SU-DHL-6 (cell line): ENCODE measurements around the gene MOV10L1.

ENCODE experiments used
- H2AFZ ChIP-seq: fragments of 200-600 bp; sonication (generic); 2 replicates; pipeline ENCODE4 v1.6.1; 2014; ENCODE audit warnings: low read depth, mild to moderate bottlenecking, moderate library complexity, mixed read lengths, antibody characterized with exemption, low read length; ENCODE audit not compliant: severe bottlenecking
- H3F3A ChIP-seq: fragments of 200-600 bp; shearing (Covaris generic); 2 replicates; pipeline ENCODE4 v1.6.0; 2016; ENCODE audit warnings: antibody characterized with exemption, mild to moderate bottlenecking; ENCODE audit not compliant: insufficient read depth
- H3K27ac ChIP-seq: fragments of 200-600 bp; sonication (generic); 2 replicates; pipeline ENCODE4 v1.5.1; 2016; ENCODE audit warnings: low read depth, mild to moderate bottlenecking, low read length, moderate library complexity, mixed read lengths
- H3K27me3 ChIP-seq: fragments of 200-600 bp; sonication (generic), shearing (Covaris generic); 2 replicates; pipeline ENCODE4 v1.6.0; 2014; ENCODE audit warnings: mild to moderate bottlenecking, low read length
- H3K36me3 ChIP-seq: fragments of 200-600 bp; sonication (generic); 2 replicates; pipeline ENCODE4 v1.6.1; 2014; ENCODE audit warnings: mild to moderate bottlenecking, low read length, mixed read lengths
- H3K4me2 ChIP-seq: fragments of 300-600, 200-600 bp; shearing (Covaris generic), sonication (generic); 2 replicates; pipeline ENCODE4 v1.6.0; 2014; ENCODE audit warnings: low read length, low read depth, mild to moderate bottlenecking; ENCODE audit not compliant: poor library complexity, severe bottlenecking
- H3K4me3 ChIP-seq: fragments of 200-600 bp; sonication (generic); 2 replicates; pipeline ENCODE4 v1.5.1; 2014; ENCODE audit warnings: antibody characterized with exemption, low read length, mild to moderate bottlenecking, mixed read lengths; ENCODE audit not compliant: insufficient read depth, poor library complexity, severe bottlenecking
- H3K79me2 ChIP-seq: fragments of 200-600 bp; sonication (generic); 2 replicates; pipeline ENCODE4 v1.6.1; 2014; ENCODE audit warnings: mild to moderate bottlenecking, low read length, moderate library complexity; ENCODE audit not compliant: insufficient read depth
- H3K9ac ChIP-seq: fragments of 200-600 bp; sonication (generic); 2 replicates; pipeline ENCODE4 v1.7.0; 2014; ENCODE audit warnings: mild to moderate bottlenecking, low read length
- H3K9me2 ChIP-seq: fragments of 200-600 bp; sonication (generic); replicated peaks from 2 replicates; pipeline ENCODE4 v1.6.1; 2014; ENCODE audit warnings: low read length; ENCODE audit not compliant: insufficient read depth
- H3K9me3 ChIP-seq: fragments of 200-600 bp; sonication (generic); 2 replicates; pipeline ENCODE4 v1.6.1; 2014; ENCODE audit warnings: low read length, mixed read lengths; ENCODE audit not compliant: insufficient read depth
- H4K20me1 ChIP-seq: fragments of 200-600 bp; sonication (generic); 2 replicates; pipeline ENCODE4 v1.6.1; 2014; ENCODE audit warnings: low read depth, mild to moderate bottlenecking, antibody characterized with exemption, low read length, moderate library complexity, mixed read lengths
- CTCF ChIP-seq: fragments of 200-600 bp; sonication (generic); IDR thresholded peaks from one replicate; pipeline ENCODE4 v1.5.1; 2017; ENCODE audit warnings: antibody characterized with exemption, mild to moderate bottlenecking, low read length, moderate library complexity; ENCODE audit not compliant: insufficient read depth, poor library complexity, severe bottlenecking
- EZH2phosphoT487 ChIP-seq: fragments of 200-600 bp; sonication (generic), shearing (Covaris generic); conservative IDR thresholded peaks from 2 replicates; pipeline ENCODE4 v1.6.1; 2018; ENCODE audit warnings: mild to moderate bottlenecking, antibody characterized with exemption, low read length, moderate library complexity, mixed read lengths

MOV10L1 gene

GRCh38 chr22:50088096-50088495 is 1.7 kb upstream of the MOV10L1 start:
- Histone ChIP-seq H4K20me1 (no peaks in the 10 kb centered on the region), H3K9ac (no peak overlapping the region), H3K9me3 (no peaks in the 10 kb centered on the region), H3F3A (no peaks in the 10 kb centered on the region), H3K9me2 (no peaks in the 10 kb centered on the region), H3K4me2 (no peak overlapping the region), H3K27me3 (no peaks in the 10 kb centered on the region), H3K79me2 (no peaks in the 10 kb centered on the region), H3K27ac (no peak overlapping the region), H3K36me3 (no peaks in the 10 kb centered on the region), H2AFZ (no peak overlapping the region), H3K4me3 (no peak overlapping the region)
- TF ChIP-seq CTCF (no peak), EZH2phosphoT487 (no peak)

DNA sequence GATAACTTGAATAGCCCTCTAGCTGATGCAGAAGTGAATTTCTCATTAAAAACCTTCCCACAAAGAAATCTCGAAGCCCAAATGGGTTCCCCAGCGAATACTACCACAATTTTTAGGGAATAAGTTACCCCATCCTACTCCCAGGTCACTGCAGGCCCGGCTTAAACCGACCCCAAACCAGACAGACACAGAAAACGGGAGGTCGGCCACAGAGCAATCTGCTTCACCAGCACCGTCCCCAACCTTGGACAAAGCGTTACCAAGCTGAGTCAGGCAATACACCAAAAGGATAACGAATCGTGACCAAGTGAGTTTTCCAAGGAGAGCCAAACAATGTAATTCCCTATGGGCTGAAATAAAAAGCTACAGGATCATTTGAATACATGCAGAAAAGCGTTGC is 575 bp upstream of the MOV10L1 start:
- H3K27ac ChIP-seq = no peak overlapping the region
- H2AFZ ChIP-seq = no peak overlapping the region
- no peaks in the 10 kb centered on the region for H3K27me3 ChIP-seq
- H3K36me3 ChIP-seq = no peaks in the 10 kb centered on the region
- no peaks in the 10 kb centered on the region for H3K79me2 ChIP-seq
- H3K4me2 ChIP-seq = no peak overlapping the region
- H3K9me3 ChIP-seq = no peaks in the 10 kb centered on the region
- no peak overlapping the region for H3K9ac ChIP-seq
- H3K9me2 ChIP-seq = no peaks in the 10 kb centered on the region
- no peaks in the 10 kb centered on the region for H3F3A ChIP-seq
- TF ChIP-seq CTCF (no peak), EZH2phosphoT487 (no peak)
- no peak overlapping the region for H3K4me3 ChIP-seq
- no peaks in the 10 kb centered on the region for H4K20me1 ChIP-seq

- no peak overlapping the region for H3K4me2 ChIP-seq
- no peak overlapping the region for H3K27ac ChIP-seq
- no peak overlapping the region for H3K9ac ChIP-seq
- no peaks in the 10 kb centered on the region for H3K9me3 ChIP-seq
- TF ChIP-seq EZH2phosphoT487 (no peak), CTCF (no peak)
- no peaks in the 10 kb centered on the region for H3K79me2 ChIP-seq
- H3K9me2 ChIP-seq = no peaks in the 10 kb centered on the region
- no peak overlapping the region for H2AFZ ChIP-seq
- H3F3A ChIP-seq = no peaks in the 10 kb centered on the region
- no peaks in the 10 kb centered on the region for H3K36me3 ChIP-seq
- H4K20me1 ChIP-seq = no peaks in the 10 kb centered on the region
- no peak overlapping the region for H3K4me3 ChIP-seq
- H3K27me3 ChIP-seq = no peaks in the 10 kb centered on the region
These were observed 557 bp downstream of the MOV10L1 start for GRCh38 chr22:50090412-50090714.

DNA sequence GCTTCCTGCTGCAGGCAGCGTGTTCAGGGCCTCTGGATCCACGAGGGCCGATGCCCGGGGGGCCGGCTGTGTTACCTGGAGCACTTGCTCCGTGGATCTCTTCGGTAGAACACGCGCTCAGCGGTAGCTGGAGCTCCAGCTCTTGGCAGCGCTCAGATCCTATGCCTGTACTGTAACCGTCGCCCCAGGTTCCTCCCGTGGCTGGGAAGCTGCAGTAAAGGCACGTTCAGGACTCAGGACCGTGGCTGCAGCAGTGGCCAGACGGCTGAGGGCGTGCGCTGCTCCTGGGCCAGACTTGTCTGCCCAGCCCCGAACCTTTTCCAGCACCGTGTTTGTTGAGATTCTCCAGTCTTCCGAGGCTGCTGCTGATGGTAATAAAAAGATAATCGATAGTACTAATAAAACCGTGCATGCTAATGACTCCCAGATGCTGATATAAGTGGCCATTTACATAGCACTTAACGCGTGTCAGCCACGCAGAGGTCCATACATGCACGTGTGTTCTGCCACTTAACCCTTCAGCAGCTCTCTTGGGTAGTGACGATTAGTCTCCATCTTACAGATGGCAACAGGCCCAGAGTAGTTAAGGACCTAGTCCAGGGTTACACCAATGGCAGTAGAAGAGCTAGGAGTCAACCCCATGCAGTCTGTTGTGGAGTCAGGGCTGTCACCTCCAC is 1.4 kb downstream of the MOV10L1 start:
- Histone ChIP-seq H3K4me3 (no peak overlapping the region), H3K4me2 (no peak overlapping the region), H3K27me3 (no peaks in the 10 kb centered on the region), H3F3A (no peaks in the 10 kb centered on the region), H3K79me2 (no peaks in the 10 kb centered on the region), H3K9me2 (no peaks in the 10 kb centered on the region), H2AFZ (no peak overlapping the region), H3K27ac (no peak overlapping the region), H3K9me3 (no peaks in the 10 kb centered on the region), H3K9ac (no peak overlapping the region), H3K36me3 (no peaks in the 10 kb centered on the region), H4K20me1 (no peaks in the 10 kb centered on the region)
- TF ChIP-seq CTCF (no peak), EZH2phosphoT487 (no peak)
